Femur (tissue), 1 donor: Measurements from ENCODE around the gene KCNH1.

Experiments used
- DNase-seq: peaks from one replicate; pipeline ENCODE4 v3.0.0-alpha.2; 2017

The KCNH1 gene

GRCh38 chr1:210792250-210793102 is 341.5 kb downstream of the KCNH1 start:
- DNase-seq: no peak

- no peak for DNase-seq
These were observed 343.8 kb downstream of the KCNH1 start for GRCh38 chr1:210790196-210790595.

GRCh38 chr1:210787800-210788199 is 346.1 kb downstream of the KCNH1 start:
- no peak for DNase-seq

GRCh38 chr1:210786546-210786945 is 347.4 kb downstream of the KCNH1 start:
- DNase-seq: no peak

GRCh38 chr1:210783925-210784324 is 350.0 kb downstream of the KCNH1 start:
- no peak for DNase-seq

GRCh38 chr1:210781652-210782051 is 352.3 kb downstream of the KCNH1 start:
- DNase-seq: no peak

- no peak for DNase-seq
These were observed 354.7 kb downstream of the KCNH1 start for GRCh38 chr1:210779269-210779668.

GRCh38 chr1:210777914-210778313 is 356.0 kb downstream of the KCNH1 start:
- no peak for DNase-seq

- DNase-seq: no peak
These were observed 357.2 kb downstream of the KCNH1 start for GRCh38 chr1:210776712-210777111.

GRCh38 chr1:210775289-210775688 is 358.7 kb downstream of the KCNH1 start:
- no peak for DNase-seq

- DNase-seq: no peak
These were observed 360.5 kb downstream of the KCNH1 start for GRCh38 chr1:210773450-210773849.

- DNase-seq: no peak
These were observed 362.8 kb downstream of the KCNH1 start for GRCh38 chr1:210771131-210771530.

GRCh38 chr1:210770396-210770984 is 363.5 kb downstream of the KCNH1 start:
- DNase-seq: no peak

- DNase-seq: no peak
These were observed 364.5 kb downstream of the KCNH1 start for GRCh38 chr1:210769473-210769872.

GRCh38 chr1:210764536-210764935 is 369.4 kb downstream of the KCNH1 start:
- no peak for DNase-seq

GRCh38 chr1:210758761-210759160 is 375.2 kb downstream of the KCNH1 start:
- no peak for DNase-seq

GRCh38 chr1:210758261-210758660 is 375.7 kb downstream of the KCNH1 start:
- no peak for DNase-seq

- DNase-seq: no peak
These were observed 376.3 kb downstream of the KCNH1 start for GRCh38 chr1:210757677-210758076.

- DNase-seq: no peak
These were observed 377.8 kb downstream of the KCNH1 start for GRCh38 chr1:210755991-210756659.

- DNase-seq: no peak
These were observed 378.9 kb downstream of the KCNH1 start for GRCh38 chr1:210754878-210755665.

GRCh38 chr1:210751911-210752310 is 382.0 kb downstream of the KCNH1 start:
- no peak for DNase-seq

GRCh38 chr1:210750468-210750867 is 383.5 kb downstream of the KCNH1 start:
- no peak for DNase-seq

GRCh38 chr1:210748796-210749195 is 385.2 kb downstream of the KCNH1 start:
- DNase-seq: no peak
